Lung (tissue), 12 donors: ENCODE measurements around the gene LAMB4. TPM values are rescaled to one million over a fixed set of nuclear protein-coding genes. Genes with fewer than 3 reads are reported as not detected.

Source experiments
- ATAC-seq: fragments of 200-7000 bp; cut with Tn5 transposase; one replicate; pipeline ENCODE4 v1.9.1; 2020; ENCODE audit warnings: moderate number of reproducible peaks; ENCODE audit not compliant: insufficient read depth, low FRiP score
- DNase-seq, 3 donors: peaks; one replicate each; pipeline ENCODE4 v3.0.0-alpha.2; 2013 to 2017
- H3K27ac ChIP-seq, 2 donors: one replicate each; pipeline ENCODE4 v1.5.1; 2013; ENCODE audit warnings: mild to moderate bottlenecking in 2 of 2, moderate library complexity in 2 of 2, control low read depth in 1 of 2, inconsistent platforms in 1 of 2, low read depth in 1 of 2, low read length in 1 of 2
- H3K27me3 ChIP-seq, 3 donors: one replicate each; pipeline ENCODE4 v1.5.1; 2013; ENCODE audit warnings: low read length in 2 of 3; ENCODE audit not compliant: control insufficient read depth in 3 of 3, insufficient read depth in 3 of 3
- H3K36me3 ChIP-seq, 4 donors: one replicate each; pipeline ENCODE4 v1.5.1; 2013; ENCODE audit warnings: low read length in 4 of 4, mild to moderate bottlenecking in 1 of 4, moderate library complexity in 1 of 4; ENCODE audit not compliant: control insufficient read depth in 4 of 4, insufficient read depth in 4 of 4
- H3K4me1 ChIP-seq, 5 donors: one replicate each; pipeline ENCODE4 v1.5.1; 2013; ENCODE audit warnings: low read length in 5 of 5, mild to moderate bottlenecking in 2 of 5, moderate library complexity in 1 of 5; ENCODE audit not compliant: control insufficient read depth in 5 of 5, insufficient read depth in 5 of 5
- H3K4me3 ChIP-seq: one replicate; pipeline ENCODE4 v1.5.1; 2013; ENCODE audit warnings: mild to moderate bottlenecking, control low read depth, moderate library complexity
- H3K9ac ChIP-seq, 2 donors: one replicate each; pipeline ENCODE4 v1.5.1; 2013; ENCODE audit warnings: low read length in 2 of 2, control low read depth in 1 of 2; ENCODE audit not compliant: insufficient read depth in 1 of 2
- H3K9me3 ChIP-seq, 4 donors: one replicate each; pipeline ENCODE4 v1.5.1; 2013; ENCODE audit warnings: low read length in 3 of 4, mild to moderate bottlenecking in 1 of 4, moderate library complexity in 1 of 4; ENCODE audit not compliant: control insufficient read depth in 4 of 4, insufficient read depth in 3 of 4
- WGBS, 2 donors: extraction: QIAGEN DNeasy Blood & Tissue Kit; methylation state at CpG; one replicate each; pipeline ENCODE4 v1.1.7; 2013; 5-methylcytosine and 5-hydroxymethylcytosine counted together
- polyA plus RNA-seq, 2 donors: library from polyadenylated mRNA; stranded (reverse); fragments of 200-250 nt; gene quantifications; one replicate each; pipeline ENCODE4 v1.2.1, GENCODE V29; 2013
- total RNA-seq, 2 donors: library from RNA; depleted of rRNA in 1 of 2; stranded (reverse); fragments of >200 nt in 1 of 2; gene quantifications; one replicate each; pipeline ENCODE4 v1.2.1, GENCODE V29; 2014 to 2021
- TF ChIP-seq, protein P1 (sequence below): IDR thresholded peaks from 2 replicates; pipeline ENCODE4 v1.5.1; 2012; ENCODE audit warnings: mild to moderate bottlenecking; ENCODE audit errors: control extremely low read depth, extremely low read depth
- donor health status: control.
- donor health status: control.
- donor health status: Bipolar disorder and iron deficiency.
- donor health status: healthy.
- donor health status: DM: yes; HTN: yes; CAD: no.

Gene LAMB4
- total and polyA plus RNA-seq, 4 donors, result 0.06 to 0.63 (median 0.28) TPM

DNA sequence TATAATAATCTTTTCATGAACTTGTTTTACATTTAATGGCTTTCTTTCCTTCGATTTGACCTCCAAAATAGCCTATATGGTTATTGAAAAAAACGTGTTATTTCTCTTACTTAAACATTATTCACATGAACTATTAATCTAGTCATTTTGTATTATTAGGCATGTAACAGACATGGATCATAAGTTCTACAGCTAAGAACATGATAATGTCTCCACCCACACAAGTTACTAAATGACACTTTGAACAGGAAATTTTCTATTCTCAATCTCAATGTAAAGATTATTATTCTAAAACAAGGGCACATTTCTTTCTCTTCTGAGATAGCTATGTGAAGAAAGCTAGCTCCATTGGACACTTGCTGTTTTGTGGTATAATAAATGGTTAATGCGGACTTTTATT, 10.0 kb downstream of the LAMB4 start:
- no peak overlapping the region for H3K4me3 ChIP-seq
- no peaks in the 10 kb centered on the region for H3K9me3 ChIP-seq
- ATAC-seq (no peak), DNase-seq (no peak)
- 80 to 94% methylated on average over 3 of the region's 3 CpGs for WGBS, 2 donors
- H3K27ac ChIP-seq, result no peak overlapping the region
- H3K4me1 ChIP-seq, result peaks cover 0 to 12% (median 0%) of the 10 kb centered on the region in 5 donors
- no peaks in the 10 kb centered on the region for H3K36me3 ChIP-seq
- no peak overlapping the region for H3K9ac ChIP-seq
- TF ChIP-seq, protein P1, sequence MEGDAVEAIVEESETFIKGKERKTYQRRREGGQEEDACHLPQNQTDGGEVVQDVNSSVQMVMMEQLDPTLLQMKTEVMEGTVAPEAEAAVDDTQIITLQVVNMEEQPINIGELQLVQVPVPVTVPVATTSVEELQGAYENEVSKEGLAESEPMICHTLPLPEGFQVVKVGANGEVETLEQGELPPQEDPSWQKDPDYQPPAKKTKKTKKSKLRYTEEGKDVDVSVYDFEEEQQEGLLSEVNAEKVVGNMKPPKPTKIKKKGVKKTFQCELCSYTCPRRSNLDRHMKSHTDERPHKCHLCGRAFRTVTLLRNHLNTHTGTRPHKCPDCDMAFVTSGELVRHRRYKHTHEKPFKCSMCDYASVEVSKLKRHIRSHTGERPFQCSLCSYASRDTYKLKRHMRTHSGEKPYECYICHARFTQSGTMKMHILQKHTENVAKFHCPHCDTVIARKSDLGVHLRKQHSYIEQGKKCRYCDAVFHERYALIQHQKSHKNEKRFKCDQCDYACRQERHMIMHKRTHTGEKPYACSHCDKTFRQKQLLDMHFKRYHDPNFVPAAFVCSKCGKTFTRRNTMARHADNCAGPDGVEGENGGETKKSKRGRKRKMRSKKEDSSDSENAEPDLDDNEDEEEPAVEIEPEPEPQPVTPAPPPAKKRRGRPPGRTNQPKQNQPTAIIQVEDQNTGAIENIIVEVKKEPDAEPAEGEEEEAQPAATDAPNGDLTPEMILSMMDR, result no peak
- no peaks in the 10 kb centered on the region for H3K27me3 ChIP-seq

DNA sequence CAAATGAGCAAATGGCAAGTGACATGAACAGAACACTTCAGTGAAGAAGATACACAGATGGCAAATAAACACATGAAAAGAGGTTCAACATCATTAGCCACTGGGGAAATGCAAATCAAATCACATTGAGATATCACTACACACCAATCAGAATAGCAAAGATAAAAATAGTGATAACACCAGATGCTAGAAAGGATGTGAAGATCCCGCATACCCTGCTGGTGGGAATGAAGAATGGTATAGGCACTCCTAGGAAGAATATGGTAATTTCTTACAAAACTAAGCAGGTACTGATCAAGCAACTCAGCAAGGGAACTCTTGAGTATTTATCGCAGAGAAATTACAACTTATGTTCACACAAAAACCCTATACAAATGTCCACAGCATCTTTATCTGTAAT, 11.2 kb downstream of the LAMB4 start:
- Histone ChIP-seq H3K9ac (no peak overlapping the region), H3K9me3 (no peaks in the 10 kb centered on the region), H3K4me1 (peaks cover 0 to 12% (median 0%) of the 10 kb centered on the region in 5 donors), H3K27me3 (no peaks in the 10 kb centered on the region), H3K4me3 (no peak overlapping the region), H3K27ac (no peak overlapping the region), H3K36me3 (no peaks in the 10 kb centered on the region)
- ATAC-seq (no peak), DNase-seq (no peak)
- 93 to 94% methylated on average over 2 of the region's 2 CpGs for WGBS, 2 donors
- TF ChIP-seq, protein P1, result no peak

DNA sequence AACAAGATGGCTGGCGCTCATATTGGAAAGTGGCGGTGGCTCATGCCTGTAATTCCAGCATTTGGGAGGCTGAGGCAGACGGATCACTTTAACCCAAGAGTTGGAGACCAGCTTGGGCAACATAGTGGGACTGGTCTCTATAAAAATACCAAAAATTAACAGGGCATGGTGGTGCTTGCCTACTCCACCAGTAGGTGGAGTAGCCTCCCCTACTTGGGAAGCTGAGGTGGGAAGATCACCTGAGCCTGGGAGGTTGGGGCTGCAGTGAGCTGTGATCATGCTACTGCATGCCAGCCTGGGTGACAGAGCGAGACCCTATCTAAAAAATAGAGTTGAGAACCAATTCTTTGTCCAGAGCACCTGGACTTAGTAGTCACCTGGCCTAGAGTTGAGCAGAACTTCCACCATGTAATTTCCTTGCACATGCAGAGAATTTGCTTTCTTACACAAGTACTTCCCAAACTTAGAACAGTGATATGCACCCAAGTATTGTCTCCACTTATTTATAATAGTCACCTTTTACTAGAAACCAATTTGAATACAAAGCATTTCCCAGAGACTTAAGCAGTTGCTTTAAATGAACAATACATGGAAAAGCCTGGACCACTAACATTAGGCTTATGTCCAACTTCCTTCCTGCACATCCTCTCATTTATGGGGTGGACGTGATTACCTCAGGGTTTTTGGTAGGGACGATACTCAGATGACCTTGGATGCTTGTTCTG, 15.9 kb downstream of the LAMB4 start:
- no peaks in the 10 kb centered on the region for H3K4me1 ChIP-seq
- 82% methylated on average over 6 of the region's 6 CpGs for WGBS, 2 donors
- no peak overlapping the region for H3K9ac ChIP-seq
- TF ChIP-seq, protein P1, result no peak
- H3K9me3 ChIP-seq, result no peaks in the 10 kb centered on the region
- no peaks in the 10 kb centered on the region for H3K36me3 ChIP-seq
- DNase-seq, result no peak
- ATAC-seq, result no peak
- H3K4me3 ChIP-seq, result no peak overlapping the region
- no peaks in the 10 kb centered on the region for H3K27me3 ChIP-seq
- peak overlapping the region in 1 of 2 donors; percentile 33 for H3K27ac ChIP-seq

DNA sequence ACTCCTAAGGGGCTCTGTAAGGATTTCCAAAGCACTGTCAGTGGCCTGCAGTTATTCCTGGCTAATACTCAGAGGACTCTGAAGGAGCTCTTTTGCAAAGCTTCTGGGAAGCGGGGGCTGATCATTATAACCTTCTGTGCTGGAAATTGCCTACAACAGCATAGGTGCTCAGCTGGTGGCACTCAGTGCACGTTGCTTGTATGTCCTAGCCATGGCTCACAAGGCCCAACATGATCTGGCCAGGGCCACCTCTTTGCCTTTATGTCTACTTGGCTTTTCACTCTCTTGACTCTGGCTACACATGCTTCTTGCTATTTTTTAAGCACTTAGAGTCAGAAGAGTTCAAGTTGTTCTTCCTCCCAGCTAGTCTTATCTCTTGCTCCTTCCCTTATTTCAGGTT, 17.5 kb downstream of the LAMB4 start:
- ATAC-seq (no peak), DNase-seq (no peak)
- no peaks in the 10 kb centered on the region for H3K4me1 ChIP-seq
- H3K27me3 ChIP-seq, result no peaks in the 10 kb centered on the region
- TF ChIP-seq, protein P1, result no peak
- H3K9me3 ChIP-seq, result no peaks in the 10 kb centered on the region
- no peak overlapping the region for H3K9ac ChIP-seq
- WGBS, 2 donors, result 91 to 96% methylated on average over 2 of the region's 2 CpGs
- no peaks in the 10 kb centered on the region for H3K36me3 ChIP-seq
- no peak overlapping the region for H3K27ac ChIP-seq
- H3K4me3 ChIP-seq, result no peak overlapping the region
